Measurements from ENCODE around the gene PACRG.

- TF ChIP-seq TAF1 (IDR thresholded peaks at IDR 0.05; ENCODE audit: borderline replicate concordance, insufficient read depth, low read length), result no peak
- TF ChIP-seq POLR2AphosphoS5 (IDR thresholded peaks at IDR 0.05; ENCODE audit: low read depth, low read length), result no peak
Measured at GRCh38 chr6:162684052-162684451, 43.7 kb upstream of the PACRG start.
